Activated CD8-positive, alpha-beta T cell treated with anti-CD3 and anti-CD28 coated beads for 36 hours (primary cell): ENCODE results near the gene S100PBP. TPM values are rescaled to one million over a fixed set of nuclear protein-coding genes. Genes with fewer than 3 reads are reported as not detected.

Experiments used
- ATAC-seq: fragments of 200-7000 bp; cut with Tn5 transposase; one replicate; pipeline ENCODE4 v1.10.0; 2021; ENCODE audit warnings: mild to moderate bottlenecking, moderate library complexity
- CTCF ChIA-PET: fragments of 350-600 bp; sonication (Branson Sonifier 250); formaldehyde crosslinking; loops from one replicate; lab custom pipeline; 2021; ENCODE audit warnings: antibody characterized with exemption; lab: Charles Lee
- POLR2A ChIA-PET: fragments of 350-600 bp; sonication (Branson Sonifier 250); formaldehyde crosslinking; loops from one replicate; lab custom pipeline; 2021; ENCODE audit warnings: antibody characterized with exemption; lab: Charles Lee
- DNase-seq: peaks from one replicate; pipeline ENCODE4 v3.0.0-alpha.2; 2020
- H3K27ac Mint-ChIP-seq: one replicate; pipeline ENCODE4 v1.8.0; 2021; ENCODE audit warnings: mild to moderate bottlenecking, mixed read lengths
- H3K27me3 Mint-ChIP-seq: one replicate; pipeline ENCODE4 v1.8.0; 2021; ENCODE audit warnings: mixed read lengths
- H3K36me3 Mint-ChIP-seq: one replicate; pipeline ENCODE4 v1.8.0; 2021; ENCODE audit warnings: low read depth, mixed read lengths
- H3K4me1 Mint-ChIP-seq: one replicate; pipeline ENCODE4 v1.8.0; 2021; ENCODE audit warnings: low read depth, mixed read lengths
- H3K4me3 Mint-ChIP-seq: one replicate; pipeline ENCODE4 v1.8.0; 2021; ENCODE audit warnings: mild to moderate bottlenecking, moderate library complexity, mixed read lengths
- H3K9me3 Mint-ChIP-seq: one replicate; pipeline ENCODE4 v1.8.0; 2021; ENCODE audit warnings: mixed read lengths
- intact Hi-C: fragments of 100-400 bp; cut with micrococcal nuclease; formaldehyde crosslinking; loops from one replicate; pipeline ENCODE4 v1.10.0; 2022
- total RNA-seq, 2 experiments: library from RNA; stranded (reverse); gene quantifications; one replicate each; pipeline ENCODE4 v1.2.3, GENCODE V29; 2021
- TF ChIP-seq, protein P1 (sequence below): fragments of 200-600 bp; IDR thresholded peaks from one replicate; pipeline ENCODE4 v1.8.0; 2022; ENCODE audit warnings: antibody characterized with exemption, mild to moderate bottlenecking

The S100PBP gene
- total RNA-seq, 2 experiments from 2014 or later: 25.7 to 27.3 TPM

DNA sequence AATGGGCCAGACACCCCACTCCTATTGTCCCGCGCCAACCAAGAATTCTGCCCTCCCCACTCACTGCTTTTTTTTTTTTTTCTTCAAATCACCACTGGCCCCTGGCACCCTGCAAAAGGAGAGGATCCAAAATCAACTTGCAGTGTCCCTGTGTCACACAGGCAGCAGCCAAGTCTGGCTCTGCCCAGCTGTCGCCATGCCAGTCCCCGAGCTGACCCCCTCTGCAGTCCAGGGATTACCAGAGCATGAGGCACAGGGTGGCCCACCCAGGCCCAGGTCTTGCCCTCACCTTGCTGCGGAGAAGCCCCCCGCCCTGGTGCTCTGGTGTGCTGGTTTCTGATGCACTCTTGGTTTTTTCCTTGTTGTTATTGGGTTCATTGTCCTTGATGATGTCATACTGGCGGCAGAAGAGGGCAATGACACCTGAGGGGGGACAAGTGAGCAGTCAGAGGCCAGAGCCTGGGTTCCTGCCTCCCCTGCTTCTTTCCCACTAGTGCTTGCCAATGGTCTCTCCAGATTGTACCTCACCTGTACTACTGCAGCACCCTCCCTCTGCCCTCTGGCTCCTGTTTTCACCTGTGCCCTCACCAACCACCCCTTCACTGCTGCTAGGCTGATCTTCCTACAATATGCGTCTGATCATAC lies 47.0 kb downstream of the S100PBP start:
- no peak for DNase-seq
- Mint-ChIP-seq H3K27ac (no peak overlapping the region), H3K27me3 (peaks cover 5% of the 10 kb centered on the region), H3K4me1 (no peaks in the 10 kb centered on the region), H3K36me3 (peaks cover 5% of the 10 kb centered on the region), H3K9me3 (no peaks in the 10 kb centered on the region), H3K4me3 (no peak overlapping the region)
- no peak for ATAC-seq
- POLR2A ChIA-PET: no interaction called here
- CTCF ChIA-PET: interaction anchor here (0.9 to 3.6 kb wide), 3 partner anchors 11 to 22 kb away, joined by 3 to 14 read pairs (median 3); partner anchors contain the start of gene HPCA
- intact Hi-C loops: no loop called here
- TF ChIP-seq, protein P1, sequence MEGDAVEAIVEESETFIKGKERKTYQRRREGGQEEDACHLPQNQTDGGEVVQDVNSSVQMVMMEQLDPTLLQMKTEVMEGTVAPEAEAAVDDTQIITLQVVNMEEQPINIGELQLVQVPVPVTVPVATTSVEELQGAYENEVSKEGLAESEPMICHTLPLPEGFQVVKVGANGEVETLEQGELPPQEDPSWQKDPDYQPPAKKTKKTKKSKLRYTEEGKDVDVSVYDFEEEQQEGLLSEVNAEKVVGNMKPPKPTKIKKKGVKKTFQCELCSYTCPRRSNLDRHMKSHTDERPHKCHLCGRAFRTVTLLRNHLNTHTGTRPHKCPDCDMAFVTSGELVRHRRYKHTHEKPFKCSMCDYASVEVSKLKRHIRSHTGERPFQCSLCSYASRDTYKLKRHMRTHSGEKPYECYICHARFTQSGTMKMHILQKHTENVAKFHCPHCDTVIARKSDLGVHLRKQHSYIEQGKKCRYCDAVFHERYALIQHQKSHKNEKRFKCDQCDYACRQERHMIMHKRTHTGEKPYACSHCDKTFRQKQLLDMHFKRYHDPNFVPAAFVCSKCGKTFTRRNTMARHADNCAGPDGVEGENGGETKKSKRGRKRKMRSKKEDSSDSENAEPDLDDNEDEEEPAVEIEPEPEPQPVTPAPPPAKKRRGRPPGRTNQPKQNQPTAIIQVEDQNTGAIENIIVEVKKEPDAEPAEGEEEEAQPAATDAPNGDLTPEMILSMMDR: no peak

DNA sequence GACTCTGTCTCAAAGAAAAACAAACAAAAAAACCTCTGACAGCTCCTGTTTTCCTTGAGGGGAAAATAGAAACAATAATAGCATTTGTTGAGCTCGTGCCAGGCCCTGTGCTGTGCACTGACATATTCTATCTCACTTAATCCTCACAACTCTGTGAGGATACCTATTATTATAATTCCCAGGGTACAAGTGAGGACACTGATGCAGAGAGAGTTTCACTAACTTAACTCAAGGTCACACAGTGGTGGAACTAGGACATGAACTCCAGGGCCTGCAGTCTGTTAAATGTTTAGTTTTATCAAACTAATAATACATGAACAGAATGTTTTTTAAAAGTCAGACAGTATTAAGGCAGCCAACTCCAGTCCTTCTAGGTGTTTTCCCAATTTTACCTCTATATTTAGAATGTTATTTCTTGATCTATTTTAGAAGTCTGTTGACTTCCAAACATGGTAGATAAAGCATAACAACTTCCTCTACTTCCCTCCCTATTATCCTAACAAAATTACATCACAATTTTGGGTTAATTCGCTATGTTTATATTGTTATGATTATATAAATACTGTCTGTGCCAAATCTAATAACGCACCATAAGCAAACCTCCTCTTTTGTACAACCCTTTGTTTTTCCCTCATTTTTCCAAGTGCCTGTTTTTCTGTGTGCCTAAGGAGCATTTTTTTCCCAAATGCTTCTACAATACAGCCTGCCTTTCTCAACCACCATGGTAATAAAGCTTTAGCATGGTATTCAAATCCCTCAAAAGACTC lies 48.4 kb downstream of the S100PBP start:
- ChIA-PET POLR2A (interaction anchor here (0.7 to 0.8 kb wide), 2 partner anchors 10 to 160 kb away, joined by 3 read pairs; no protein-coding TSS in a partner anchor), CTCF (interaction anchor here (2.0 to 3.6 kb wide), 2 partner anchors 10 to 154 kb away, joined by 9 to 14 read pairs; no protein-coding TSS in a partner anchor)
- Mint-ChIP-seq H3K27ac (no peak overlapping the region), H3K27me3 (peaks cover 13% of the 10 kb centered on the region), H3K36me3 (peaks cover 5% of the 10 kb centered on the region), H3K4me1 (peaks cover 2% of the 10 kb centered on the region), H3K4me3 (no peak overlapping the region), H3K9me3 (no peaks in the 10 kb centered on the region)
- TF ChIP-seq, protein P1: no peak
- intact Hi-C loops: no loop called here
- ATAC-seq: no peak
- DNase-seq: no peak

DNA sequence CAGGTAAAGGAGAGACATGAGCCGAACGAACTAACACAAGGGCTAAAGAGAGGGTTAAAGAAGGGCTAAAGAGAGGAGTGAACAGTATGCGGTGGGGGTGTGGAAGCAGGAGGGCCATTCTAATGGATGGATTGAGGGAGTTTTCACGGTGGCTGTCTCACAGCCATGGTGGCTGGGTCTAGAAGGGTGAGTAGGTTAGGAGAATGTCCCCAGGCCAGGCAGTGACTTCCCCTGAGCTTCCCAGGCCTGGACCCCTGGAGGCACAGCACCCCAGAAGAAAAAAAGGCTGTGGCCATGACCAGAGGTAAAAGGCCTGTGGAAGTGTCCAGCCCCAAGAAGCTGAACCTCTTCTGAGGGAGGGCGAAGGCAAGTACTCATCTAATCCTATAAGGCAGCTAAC lies 49.7 kb downstream of the S100PBP start:
- peaks cover 25% of the 10 kb centered on the region for H3K27me3 Mint-ChIP-seq
- H3K4me3 Mint-ChIP-seq: no peak overlapping the region
- ChIA-PET CTCF (interaction anchor here (2.0 to 3.6 kb wide), 2 partner anchors 9 to 155 kb away, joined by 9 to 14 read pairs; no protein-coding TSS in a partner anchor), POLR2A (interaction anchor here (0.6 kb wide), 1 partner anchor 29 kb away, joined by 3 read pairs; no protein-coding TSS in a partner anchor)
- intact Hi-C loops: no loop called here
- TF ChIP-seq, protein P1: no peak
- H3K9me3 Mint-ChIP-seq: no peaks in the 10 kb centered on the region
- peaks cover 5% of the 10 kb centered on the region for H3K36me3 Mint-ChIP-seq
- DNase-seq (no peak), ATAC-seq (no peak)
- no peak overlapping the region for H3K27ac Mint-ChIP-seq
- peaks cover 6% of the 10 kb centered on the region for H3K4me1 Mint-ChIP-seq

DNA sequence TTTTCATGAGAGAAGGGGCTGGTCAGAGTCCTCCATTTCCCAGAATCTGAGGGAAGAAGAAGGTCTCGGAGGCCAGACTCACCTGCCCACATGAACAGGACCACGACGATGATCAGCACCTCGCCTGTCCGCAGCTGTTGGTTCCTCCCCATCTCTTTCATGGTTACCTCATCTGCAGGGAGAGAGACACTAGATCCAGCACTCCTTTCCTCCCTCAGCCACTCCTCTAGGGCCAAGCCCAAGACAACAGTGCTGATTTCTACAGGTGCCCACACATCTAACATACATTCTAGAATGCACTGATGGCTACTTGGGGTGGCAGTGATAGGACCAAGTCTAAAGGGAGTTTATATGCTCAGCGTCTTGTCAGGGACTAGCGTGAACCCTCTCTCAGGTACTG lies 50.2 kb downstream of the S100PBP start:
- Mint-ChIP-seq H3K4me3 (no peak overlapping the region), H3K9me3 (no peaks in the 10 kb centered on the region), H3K36me3 (peaks cover 3% of the 10 kb centered on the region), H3K27ac (no peak overlapping the region), H3K4me1 (peaks cover 7% of the 10 kb centered on the region), H3K27me3 (peaks cover 28% of the 10 kb centered on the region)
- intact Hi-C loops: no loop called here
- TF ChIP-seq, protein P1: no peak
- DNase-seq (no peak), ATAC-seq (no peak)
- ChIA-PET POLR2A (interaction anchor here (1.2 kb wide), 1 partner anchor 46 kb away, joined by 3 read pairs; no protein-coding TSS in a partner anchor), CTCF (interaction anchor here (2.0 to 3.6 kb wide), 2 partner anchors 8 to 155 kb away, joined by 9 to 14 read pairs; no protein-coding TSS in a partner anchor)
